ENCODE data around the gene MRTFB. TPM values are rescaled to one million over a fixed set of nuclear protein-coding genes. Genes with fewer than 3 reads are reported as not detected.

The MRTFB gene
- total and polyA plus RNA-seq, 2 of the 13 experiments (the other 11 are each of a cell fraction or from before 2014, with no cell fraction given): 11.4 to 14.0 TPM

GRCh38 chr16:14088155-14088753 is 17.1 kb downstream of the MRTFB start (continued):
- peak; percentile 60; the same call in 1 of the 2 replicates for TF ChIP-seq TFE3 (CRISPR knock-in tag; IDR thresholded peaks at IDR 0.05)
- TF ChIP-seq PITX1 (CRISPR knock-in tag; IDR thresholded peaks at IDR 0.05): peak; percentile 94
- no peak for TF ChIP-seq ZNF383 (CRISPR knock-in tag; IDR thresholded peaks at IDR 0.05; ENCODE audit: borderline replicate concordance)
- TF ChIP-seq IKZF5 (CRISPR knock-in tag; IDR thresholded peaks at IDR 0.05): 0 out of 2 replicates have a peak, but pooled peaks have one; percentile 56
- TF ChIP-seq LCORL (IDR thresholded peaks at IDR 0.05): peak; percentile 51; the same call in 1 of the 2 replicates
- TF ChIP-seq LCORL (CRISPR knock-in tag; IDR thresholded peaks at IDR 0.05): peak; percentile 99
- TF ChIP-seq CENPBD1 (CRISPR knock-in tag; IDR thresholded peaks at IDR 0.05; ENCODE audit: borderline replicate concordance, low read depth): no peak
- peak; percentile 73 to 91; a peak in 3 of 4 replicates for TF ChIP-seq EP300 (IDR thresholded peaks at IDR 0.05; ENCODE audit: low read depth in 2 of 2, low read length in 2 of 2)
- peak; percentile 53; the same call in 1 of the 2 replicates for TF ChIP-seq EP300 (CRISPR knock-in tag; IDR thresholded peaks at IDR 0.05; ENCODE audit: borderline replicate concordance)
- TF ChIP-seq ISL2 (CRISPR knock-in tag; IDR thresholded peaks at IDR 0.05): peak; percentile 92
- TF ChIP-seq ZNF317 (CRISPR knock-in tag; IDR thresholded peaks at IDR 0.05): peak; percentile 75; the same call in 1 of the 2 replicates
- TF ChIP-seq ZBTB39 (CRISPR knock-in tag; IDR thresholded peaks at IDR 0.05): peak; percentile 88
- peak; percentile 90; the same call in 1 of the 2 replicates for TF ChIP-seq FOXJ3 (CRISPR knock-in tag; IDR thresholded peaks at IDR 0.05; ENCODE audit: borderline replicate concordance)
- no peak for TF ChIP-seq ZBTB7A (CRISPR knock-in tag; IDR thresholded peaks at IDR 0.05)
- 0 out of 2 replicates have a peak, but pooled peaks have one; percentile 17 for TF ChIP-seq ZBED4 (CRISPR knock-in tag; IDR thresholded peaks at IDR 0.05; ENCODE audit: borderline replicate concordance)
- TF ChIP-seq TCF7L2 (IDR thresholded peaks at IDR 0.05; ENCODE audit: low read depth, low read length): 0 out of 2 replicates have a peak, but pooled peaks have one; percentile 50
- peak; percentile 96 for TF ChIP-seq ZNF292 (CRISPR knock-in tag; IDR thresholded peaks at IDR 0.05; ENCODE audit: borderline replicate concordance, low read depth)
- TF ChIP-seq ZNF761 (CRISPR knock-in tag; conservative IDR thresholded peaks at IDR 0.05): 0 out of 2 replicates have a peak, but pooled peaks have one; percentile 34
- peak; percentile 82; the same call in 1 of the 2 replicates for TF ChIP-seq KAT7 (CRISPR knock-in tag; IDR thresholded peaks at IDR 0.05; ENCODE audit: borderline replicate concordance)

All from HepG2 (cell line).